ENCODE data around the gene CBX3.
"Not testable (repeated sequence)": the region's sequence is repeated elsewhere in the genome, so short reads cannot be mapped to it uniquely, and the experiment has no call there.

Gene CBX3

DNA sequence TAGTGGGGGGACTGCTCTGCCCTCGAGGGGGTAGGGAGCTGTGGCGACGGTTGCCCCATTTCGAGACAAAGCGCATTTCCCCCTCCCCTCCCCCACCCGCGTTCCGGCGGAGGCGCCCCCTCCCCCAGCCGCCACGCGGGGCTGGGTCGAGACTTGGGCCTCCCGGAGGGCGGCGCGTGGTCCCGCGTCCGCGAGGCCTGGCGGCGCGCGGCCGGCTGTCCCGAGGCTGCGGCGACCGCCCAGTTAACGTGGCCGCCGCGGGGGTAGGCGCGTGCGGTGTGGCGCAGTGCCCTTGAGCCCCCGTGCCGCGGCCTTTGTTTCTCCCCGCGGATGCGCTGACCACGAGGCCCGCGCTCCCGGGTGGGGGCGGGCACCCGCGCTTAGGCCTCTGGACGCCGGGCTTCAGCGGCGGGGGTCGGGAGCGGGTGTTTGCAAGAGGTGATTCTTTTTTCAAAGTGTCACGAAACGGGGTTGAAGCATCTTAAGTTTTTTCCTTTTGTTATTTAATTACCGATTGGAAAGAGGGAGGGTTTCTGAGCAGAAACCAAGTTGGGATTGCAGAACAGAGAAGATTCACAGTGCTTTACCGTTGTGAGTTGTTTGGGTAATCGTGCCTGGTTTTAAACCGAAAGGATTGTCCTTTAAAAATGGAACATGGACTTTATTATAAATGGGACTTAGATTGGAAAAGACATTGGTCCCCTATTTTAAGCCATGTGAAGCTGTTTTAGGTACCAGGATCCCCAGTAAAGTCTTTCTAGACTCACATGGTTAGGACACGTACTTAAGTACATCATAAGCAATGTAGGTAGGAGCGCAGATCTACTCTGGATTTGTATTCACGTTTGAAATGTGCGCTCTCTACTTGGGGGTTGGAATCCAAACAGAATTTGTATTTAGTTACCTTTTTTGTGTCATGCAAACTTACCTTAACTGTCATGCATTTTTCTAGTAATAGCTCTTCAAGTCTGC, 760 bp downstream of the CBX3 start:
- DNase-seq (ENCODE audit: low read depth) = peak; percentile 53

DNA sequence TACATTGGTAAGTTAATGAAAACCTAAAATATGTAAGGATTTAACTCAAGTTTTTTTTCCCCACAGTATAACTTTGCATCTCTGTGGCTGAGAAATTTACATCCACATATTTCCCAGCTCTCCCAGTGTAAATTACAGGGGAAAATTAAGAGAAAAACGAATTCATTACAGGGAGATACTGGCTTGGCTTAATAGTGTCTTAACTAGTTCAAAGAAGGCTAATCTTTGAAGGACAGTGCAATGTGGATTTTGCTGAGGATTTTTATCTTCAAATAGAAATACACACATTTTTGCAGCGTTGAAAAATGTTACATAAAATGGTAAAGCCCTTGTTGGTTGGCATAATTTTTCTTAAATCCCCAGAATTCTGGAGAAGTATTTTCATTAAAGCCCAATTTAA, 1.5 kb downstream of the CBX3 start:
- no peak for DNase-seq (ENCODE audit: low read depth)

DNA sequence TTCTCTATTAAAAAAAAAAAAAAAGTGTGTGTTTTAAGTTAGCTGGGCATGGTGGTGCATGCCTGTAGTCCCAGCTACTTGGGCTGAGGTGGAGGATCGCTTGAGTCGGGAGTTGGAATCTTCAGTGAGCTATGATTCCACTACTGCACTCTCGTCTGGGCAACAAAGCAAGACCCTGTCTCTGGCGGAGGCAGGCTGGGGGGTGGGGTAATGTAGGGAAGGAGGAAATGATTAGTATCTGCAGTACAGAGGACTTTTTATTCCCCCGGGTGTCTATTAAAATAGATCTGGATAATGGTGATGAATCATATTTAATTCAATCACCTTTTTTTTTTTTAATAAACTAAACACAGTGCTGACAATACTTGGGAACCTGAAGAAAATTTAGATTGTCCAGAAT, 6.5 kb downstream of the CBX3 start:
- no peak for DNase-seq (ENCODE audit: low read depth)

DNA sequence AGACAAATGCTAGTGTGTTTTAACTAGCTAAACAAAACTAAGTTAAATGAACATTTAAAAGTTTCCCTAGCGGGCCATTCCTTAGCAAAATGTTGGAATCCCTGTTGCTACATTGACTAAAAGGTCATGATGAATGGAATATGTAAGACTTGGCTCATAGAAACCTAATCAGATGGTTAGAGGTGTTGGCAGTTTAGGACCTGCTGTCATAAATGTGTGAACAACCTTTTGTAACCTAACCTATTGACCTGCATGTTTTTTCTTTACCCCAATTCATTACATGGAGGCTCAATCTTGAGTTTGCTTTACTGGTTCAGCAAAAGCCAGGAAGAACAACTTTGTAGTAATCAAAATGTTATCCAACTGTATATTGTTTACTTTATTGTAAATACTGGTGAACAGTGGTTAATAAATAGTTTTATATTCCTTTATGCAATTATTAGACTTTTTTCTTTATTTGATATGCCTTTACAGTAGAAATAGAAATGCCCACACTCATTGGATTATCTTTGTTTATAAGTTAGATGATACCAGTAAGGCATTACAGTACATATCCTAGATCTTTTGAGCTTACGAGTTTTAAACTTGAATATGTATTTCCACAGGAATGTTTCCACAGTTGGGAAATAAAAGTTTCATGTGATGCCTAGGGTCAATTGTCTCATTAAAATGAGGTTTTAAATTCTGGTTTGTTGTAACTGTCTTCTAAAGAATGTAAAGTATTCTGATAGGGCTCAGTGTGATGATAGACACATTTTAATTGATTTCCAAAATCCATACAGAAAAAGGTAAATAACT, 11.6 kb downstream of the CBX3 start:
- DNase-seq (ENCODE audit: low read depth) = no peak

DNA sequence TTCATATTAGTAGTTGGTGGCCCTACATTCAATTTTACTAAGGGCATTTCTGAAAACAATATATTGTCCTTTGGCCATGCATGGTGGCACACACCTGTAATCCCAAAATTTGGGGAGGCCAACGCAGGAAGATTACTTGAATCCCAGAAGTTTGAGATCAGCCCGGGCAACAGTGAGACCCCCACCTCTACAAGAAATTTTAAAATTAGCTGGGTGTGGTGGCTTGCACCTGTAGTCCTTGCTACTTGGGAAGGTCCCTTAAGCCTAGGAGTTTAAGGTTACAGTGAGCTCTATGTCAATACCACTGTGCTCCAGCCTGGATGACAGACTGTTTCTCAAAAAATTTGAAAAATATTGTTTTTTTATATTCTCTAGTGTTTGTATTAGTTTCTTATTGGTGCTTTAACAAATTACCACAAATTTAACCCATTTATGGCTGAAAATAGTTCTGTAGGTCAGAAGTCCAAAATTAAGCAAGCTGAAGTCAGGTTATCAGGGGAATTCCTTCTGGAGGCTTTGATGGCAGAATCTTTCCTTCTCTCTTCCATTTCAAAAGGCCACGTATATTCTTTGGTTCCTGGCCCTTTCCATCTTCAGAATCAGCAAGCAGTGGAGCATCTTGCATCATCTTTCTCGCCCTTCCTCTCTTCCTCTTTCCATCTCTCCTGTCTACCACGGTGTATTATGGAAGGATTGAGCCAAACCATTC, 12.4 kb downstream of the CBX3 start:
- no peak for DNase-seq (ENCODE audit: low read depth)

DNA sequence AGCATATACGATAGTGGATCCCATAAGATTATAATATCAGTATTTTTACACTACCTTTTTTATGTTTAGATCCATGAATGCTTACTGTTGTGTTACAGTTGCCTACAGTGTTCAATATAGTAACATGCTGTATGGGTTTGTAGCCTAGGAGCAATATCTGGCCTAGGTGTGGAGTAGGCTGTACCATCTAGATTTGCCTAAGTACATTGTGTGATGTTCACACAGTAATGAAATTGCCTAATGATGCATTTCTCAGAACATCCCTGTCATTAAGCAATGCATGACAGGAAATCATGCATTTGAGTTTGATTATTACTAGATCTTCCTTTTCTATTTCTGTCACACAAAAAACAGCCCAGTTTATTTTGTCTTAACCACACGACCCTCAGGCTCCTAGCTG, 14.5 kb downstream of the CBX3 start:
- no peak for DNase-seq (ENCODE audit: low read depth)

DNA sequence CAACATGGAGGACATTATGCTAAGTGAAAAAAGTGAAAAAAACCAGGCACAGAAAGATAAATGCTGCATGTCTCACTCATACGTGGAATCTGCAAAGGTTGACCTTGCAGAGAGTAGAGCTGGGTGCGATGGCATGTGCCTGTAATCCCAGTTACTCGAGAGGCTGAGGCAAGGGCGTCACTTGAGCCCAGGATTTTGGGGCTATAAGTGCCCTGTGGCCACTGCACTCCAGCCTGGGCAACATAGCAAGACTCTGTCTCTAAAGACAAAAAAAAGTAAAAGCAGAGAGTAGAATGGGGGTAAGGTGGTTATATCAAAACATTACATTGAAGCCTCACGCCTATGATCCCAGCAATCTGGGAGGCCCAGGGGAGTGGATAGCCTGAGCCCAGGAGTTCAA, 22.8 kb downstream of the CBX3 start:
- DNase-seq (ENCODE audit: low read depth) = no peak

DNA sequence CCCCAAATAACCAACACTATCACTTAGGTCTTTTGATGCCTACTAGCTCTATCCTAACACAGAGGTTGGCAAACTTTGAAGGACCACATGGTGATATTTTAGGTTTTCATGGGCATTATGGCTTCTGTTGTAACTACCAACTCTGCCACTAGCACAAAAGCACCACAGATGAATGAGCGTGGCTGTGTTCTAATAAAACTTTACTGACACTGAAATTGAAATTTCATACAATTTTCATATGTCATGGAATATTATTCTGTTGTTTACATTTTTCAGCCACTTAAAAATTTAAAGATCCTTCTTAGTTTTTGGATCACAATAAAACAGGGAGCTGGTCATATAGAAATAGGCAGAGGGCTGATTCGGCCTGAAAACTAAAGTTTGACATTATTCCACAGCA, 26.4 kb downstream of the CBX3 start:
- DNase-seq (ENCODE audit: low read depth) = no peak

DNA sequence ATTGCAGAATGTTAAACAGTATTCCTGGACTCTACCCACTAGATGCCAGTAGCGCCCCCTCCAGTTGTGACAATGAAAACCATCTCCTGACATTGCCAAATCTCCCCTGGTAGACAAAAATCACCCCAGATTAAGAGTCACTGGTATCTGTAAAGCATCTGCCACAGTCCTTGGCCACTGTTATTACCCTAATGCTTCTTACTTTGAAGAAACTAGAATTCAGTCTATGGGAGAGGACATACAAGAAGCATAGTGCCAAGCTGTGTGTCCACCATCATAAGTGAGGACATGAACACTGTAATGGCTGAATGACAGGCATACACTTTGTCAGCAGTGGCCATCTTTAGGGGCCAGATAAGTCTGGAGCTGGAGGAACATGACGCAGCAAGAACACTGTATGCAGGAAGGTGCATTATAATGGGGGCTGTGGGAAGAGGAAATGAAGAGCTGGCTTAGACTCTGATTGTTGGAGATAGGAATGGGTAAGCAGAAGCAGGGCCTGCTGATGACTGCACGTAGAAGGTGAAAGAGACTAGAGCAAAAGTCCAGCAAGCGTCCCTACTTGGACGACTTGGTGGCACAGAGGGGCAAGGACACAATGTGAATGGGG, 32.5 kb downstream of the CBX3 start:
- no peak for DNase-seq (ENCODE audit: low read depth)

DNA sequence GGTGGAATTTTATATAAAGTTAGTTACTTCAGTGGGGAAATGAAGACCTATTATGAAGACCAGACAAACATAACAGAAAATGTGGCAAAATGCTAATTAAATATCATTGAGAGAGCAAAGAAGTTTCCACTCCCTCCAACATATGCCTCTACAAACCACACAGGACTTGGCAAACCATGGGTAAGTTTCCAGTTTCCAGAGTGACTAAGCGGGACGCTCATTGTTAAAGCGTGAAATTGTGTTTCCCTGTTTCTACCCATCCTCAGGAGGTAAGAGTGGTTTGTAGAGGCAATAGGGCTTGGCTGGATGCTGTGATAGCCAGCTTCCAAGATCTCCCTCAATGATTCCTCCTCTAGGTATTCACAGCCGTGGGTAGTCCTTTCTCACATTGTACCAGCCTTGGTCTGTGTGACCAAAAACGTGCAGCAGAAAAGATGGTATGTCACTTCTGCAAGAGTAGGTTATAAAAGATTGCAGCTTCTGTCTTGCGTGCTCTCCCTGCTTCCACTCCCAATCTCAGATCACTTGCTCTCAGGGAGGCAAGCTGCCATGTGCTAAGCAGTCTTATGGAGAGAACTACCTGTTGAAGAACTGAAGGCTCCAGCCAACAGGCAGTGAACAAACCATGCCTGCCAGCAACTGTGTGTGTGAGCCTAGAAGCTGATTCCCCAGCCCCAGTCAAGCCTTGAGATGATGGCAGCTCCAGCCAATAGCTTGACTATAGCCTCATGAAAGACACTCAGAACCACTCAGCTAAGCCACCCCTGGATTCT, 35.7 kb downstream of the CBX3 start:
- no peak for DNase-seq (ENCODE audit: low read depth)

DNA sequence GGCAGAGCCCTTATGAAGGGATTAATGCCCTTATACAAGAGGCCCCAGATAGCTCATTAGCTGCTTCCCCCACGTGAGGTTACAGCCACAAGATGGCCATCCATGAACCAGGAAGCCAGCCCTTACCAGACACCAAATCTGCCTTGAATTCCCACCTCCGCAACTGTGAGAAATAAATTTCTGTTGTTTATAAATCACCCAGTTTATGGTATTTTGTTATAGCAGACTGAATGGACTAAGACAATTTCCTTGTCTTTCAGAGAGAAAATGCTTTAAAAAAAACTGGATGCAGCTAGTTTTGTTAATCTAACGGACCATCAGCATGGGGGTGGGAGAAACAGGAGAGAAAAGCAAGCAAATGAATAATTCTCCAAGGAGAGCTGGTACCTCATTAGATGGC, 36.5 kb downstream of the CBX3 start:
- no peak for DNase-seq (ENCODE audit: low read depth)

DNA sequence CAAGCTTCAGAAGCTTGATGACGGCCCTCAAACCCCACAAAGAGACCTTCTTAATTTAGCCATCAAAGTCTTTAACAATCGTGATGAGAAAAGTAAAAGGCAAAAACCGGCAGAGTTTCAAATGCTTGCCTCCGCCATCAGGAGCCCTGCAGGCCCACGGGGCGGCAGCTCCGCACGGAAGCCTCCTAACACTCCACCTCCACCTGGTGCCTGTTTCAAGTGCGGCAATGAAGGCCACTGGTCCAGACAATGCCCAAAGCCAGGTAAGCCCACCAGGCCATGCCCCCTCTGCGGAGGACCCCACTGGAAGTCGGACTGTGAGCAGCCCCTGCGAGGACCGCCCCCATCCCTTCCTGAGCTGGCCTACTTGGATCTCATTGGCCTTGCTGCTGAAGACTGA, 43.6 kb downstream of the CBX3 start:
- no peak for DNase-seq (ENCODE audit: low read depth)

DNA sequence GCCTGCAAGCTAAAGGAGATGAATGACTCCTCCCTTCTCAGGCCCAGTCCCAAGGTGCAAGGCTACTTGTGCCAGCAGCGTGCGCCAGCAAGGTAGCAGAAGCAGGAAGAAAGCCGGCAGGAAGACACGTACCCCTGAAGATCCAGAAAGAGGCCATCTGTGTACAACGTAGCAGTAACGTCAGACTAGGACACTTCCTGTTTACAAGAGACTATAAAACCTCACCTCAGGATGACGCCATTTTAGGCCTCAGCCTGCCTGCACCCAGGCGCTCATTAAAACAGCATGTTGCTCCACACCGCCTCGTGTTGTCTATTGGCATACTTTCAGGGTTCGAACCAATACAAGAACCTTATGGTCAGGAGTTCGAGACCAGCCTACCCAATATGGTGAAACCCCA, 48.7 kb downstream of the CBX3 start:
- DNase-seq (ENCODE audit: low read depth) = no peak

DNA sequence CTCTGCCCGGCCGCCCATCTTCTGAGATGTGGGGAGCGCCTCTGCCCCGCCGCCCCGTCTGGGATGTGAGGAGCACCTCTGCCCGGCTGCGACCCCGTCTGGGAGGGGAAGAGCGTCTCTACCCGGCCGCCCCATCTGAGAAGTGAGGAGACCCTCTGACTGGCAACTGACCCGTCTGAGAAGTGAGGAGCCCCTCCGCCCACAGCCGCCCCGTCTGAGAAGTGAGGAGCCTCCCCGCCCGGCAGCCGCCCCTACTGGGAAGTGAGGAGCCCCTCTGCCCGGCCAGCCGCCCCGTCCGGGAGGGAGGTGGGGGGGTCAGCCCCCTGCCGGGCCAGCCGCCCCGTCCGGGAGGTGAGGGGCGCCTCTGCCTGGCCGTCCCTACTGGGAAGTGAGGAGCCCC, 60.3 kb downstream of the CBX3 start:
- not testable (repeated sequence) for DNase-seq (ENCODE audit: low read depth)
